Bronchial epithelial cell (primary cell): ENCODE results near the gene CACUL1. TPM values are rescaled to one million over a fixed set of nuclear protein-coding genes. Genes with fewer than 3 reads are reported as not detected.
"Not testable (repeated sequence)": the region's sequence is repeated elsewhere in the genome, so short reads cannot be mapped to it uniquely, and the experiment has no call there.

Experiments
- DNase-seq: peaks from one replicate; pipeline ENCODE4 v3.0.0-alpha.2; 2010; ENCODE audit warnings: low read depth
- FAIRE-seq: peaks from 2 replicates; lab custom pipeline; 2011; peaks lifted over from hg19 to GRCh38; lab: Jason Lieb, UNC
- H3K27me3 ChIP-seq: 2 replicates; pipeline ENCODE4 v1.5.1; 2011; ENCODE audit warnings: low read length; ENCODE audit not compliant: control insufficient read depth, insufficient read depth
- H3K36me3 ChIP-seq: 2 replicates; pipeline ENCODE4 v1.5.1; 2011; ENCODE audit warnings: low read length; ENCODE audit not compliant: control insufficient read depth, insufficient read depth
- H3K4me3 ChIP-seq: 2 replicates; pipeline ENCODE4 v1.5.1; 2011; ENCODE audit warnings: mild to moderate bottlenecking, low read depth, low read length, control low read depth
- CTCF ChIP-seq: IDR thresholded peaks from 2 replicates; pipeline ENCODE4 v1.5.1; 2011; ENCODE audit warnings: mild to moderate bottlenecking, moderate library complexity, low read length, control low read depth, inconsistent platforms; ENCODE audit not compliant: insufficient read depth, severe bottlenecking
- total RNA-seq: library from RNA; depleted of rRNA; stranded (reverse); fragments of >200 nt; gene quantifications from 2 replicates; pipeline ENCODE4 v1.2.1, GENCODE V29; 2014

Gene CACUL1
- total RNA-seq, 1 donor from 2014 or later, result 18.2 TPM

- FAIRE-seq, result no peak
- Histone ChIP-seq H3K27me3 (no peaks in the 10 kb centered on the region), H3K36me3 (no peaks in the 10 kb centered on the region), H3K4me3 (no peak overlapping the region)
- TF ChIP-seq CTCF, result no peak
- DNase-seq, result peak; percentile 90
These were observed 43.5 kb upstream of the CACUL1 start for GRCh38 chr10:118798231-118798662.

DNA sequence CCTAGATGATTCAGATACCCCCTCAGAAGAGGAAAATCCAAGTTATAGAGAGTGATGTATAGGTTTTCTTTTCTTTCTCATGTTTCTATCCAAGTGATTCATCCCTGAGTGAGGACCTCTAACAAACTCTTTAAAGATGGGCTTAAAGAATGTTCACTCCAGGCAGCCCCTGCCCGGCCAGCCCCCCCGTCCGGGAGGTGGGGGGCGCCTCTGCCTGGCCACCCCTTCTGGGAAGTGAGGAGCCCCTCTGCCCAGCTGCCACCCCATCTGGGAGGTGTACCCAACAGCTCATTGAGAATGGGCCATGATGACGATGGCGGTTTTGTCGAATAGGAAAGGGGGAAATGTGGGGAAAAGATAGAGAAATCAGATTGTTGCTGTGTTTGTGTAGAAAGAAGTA, 40.2 kb upstream of the CACUL1 start:
- not testable (repeated sequence) for H3K27me3 ChIP-seq, FAIRE-seq, DNase-seq, H3K4me3 ChIP-seq, H3K36me3 ChIP-seq

DNA sequence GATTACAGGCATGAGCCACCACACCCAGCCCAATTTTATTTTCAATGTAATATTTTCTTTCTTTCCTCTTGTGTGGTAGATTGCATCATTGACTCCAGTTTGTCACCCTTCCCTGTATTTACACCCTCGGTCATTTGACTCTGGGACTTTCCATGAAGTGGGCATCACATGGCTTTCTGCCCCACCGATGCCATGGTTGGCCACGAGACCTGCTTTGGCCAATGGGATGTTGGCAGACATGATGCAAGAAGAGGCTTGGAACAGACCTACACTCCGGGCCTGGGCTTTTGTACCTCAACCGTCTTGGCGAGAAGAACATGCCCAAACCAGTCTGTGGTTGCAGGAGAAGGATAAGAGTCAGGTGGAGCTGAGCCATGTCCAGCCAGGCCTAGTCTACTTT, 38.8 kb upstream of the CACUL1 start:
- H3K4me3 ChIP-seq, result no peak overlapping the region
- no peaks in the 10 kb centered on the region for H3K36me3 ChIP-seq
- no peaks in the 10 kb centered on the region for H3K27me3 ChIP-seq
- DNase-seq (peak; percentile 73), FAIRE-seq (no peak)
- TF ChIP-seq CTCF, result no peak

GRCh38 chr10:118792526-118792925, 37.8 kb upstream of the CACUL1 start:
- no peak for TF ChIP-seq CTCF
- no peak overlapping the region for H3K4me3 ChIP-seq
- no peaks in the 10 kb centered on the region for H3K27me3 ChIP-seq
- DNase-seq, result no peak
- FAIRE-seq, result no peak
- H3K36me3 ChIP-seq, result no peaks in the 10 kb centered on the region

DNA sequence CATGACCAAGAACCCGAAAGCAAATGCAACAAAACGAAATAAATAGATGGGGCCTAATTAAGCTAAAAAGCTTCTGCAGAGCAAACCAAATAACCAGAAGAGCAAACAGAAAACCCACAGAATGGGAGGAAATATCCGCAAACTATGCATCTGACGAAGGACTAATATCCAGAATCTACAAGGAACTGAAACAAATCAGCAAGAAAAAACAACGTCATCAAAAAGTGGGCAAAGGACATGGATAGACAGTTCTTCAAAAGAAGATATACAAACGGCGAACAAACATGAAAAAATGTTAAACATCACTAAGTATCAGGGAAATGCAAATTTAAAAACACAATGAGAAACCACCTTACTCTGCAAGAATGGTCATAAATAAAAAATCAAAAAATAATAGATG, 35.3 kb upstream of the CACUL1 start:
- Histone ChIP-seq H3K36me3 (no peaks in the 10 kb centered on the region), H3K27me3 (peaks cover 1% of the 10 kb centered on the region), H3K4me3 (no peak overlapping the region)
- no peak for DNase-seq
- FAIRE-seq, result no peak
- no peak for TF ChIP-seq CTCF

DNA sequence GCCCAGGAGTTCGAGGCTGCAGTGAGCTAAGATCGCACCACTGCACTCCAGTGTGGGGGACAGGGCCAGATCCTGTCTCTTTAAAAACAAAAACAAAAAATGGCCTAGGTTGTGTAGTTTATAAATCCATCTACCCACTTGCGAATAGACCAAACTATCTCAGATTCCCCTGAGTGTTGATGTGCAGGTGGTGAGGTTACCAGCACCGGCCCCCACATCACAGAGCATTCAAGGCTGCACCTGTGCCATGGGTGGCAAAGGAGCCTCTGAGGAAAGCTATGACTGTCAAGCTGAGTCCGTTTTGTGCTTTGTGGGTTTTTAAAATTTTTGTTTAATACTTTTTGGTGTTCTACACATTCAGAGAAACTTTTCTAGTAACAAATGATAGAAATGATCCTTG, 30.8 kb upstream of the CACUL1 start:
- FAIRE-seq, result no peak
- DNase-seq, result no peak
- Histone ChIP-seq H3K4me3 (no peak overlapping the region), H3K36me3 (no peaks in the 10 kb centered on the region), H3K27me3 (peaks cover 1% of the 10 kb centered on the region)
- TF ChIP-seq CTCF, result no peak
